ENCODE results near the gene DPEP2NB. TPM values are rescaled to one million over a fixed set of nuclear protein-coding genes. Genes with fewer than 3 reads are reported as not detected.

The DPEP2NB gene, protein sequence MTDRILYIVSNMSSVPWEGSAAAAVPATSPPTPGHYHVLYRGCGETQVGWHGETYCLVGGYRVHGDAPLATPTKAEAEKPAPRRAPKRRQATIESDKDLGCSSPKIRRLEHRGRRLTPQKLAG
- total RNA-seq (not detected in 2 replicates), polyA plus RNA-seq (not detected in 2 replicates), polyA minus RNA-seq (ENCODE audit: low replicate concordance) (not detected in 2 replicates)
- polyA plus RNA-seq (2012) = not detected in 2 replicates

GRCh38 chr16:68015681-68016080 is at the start of gene DPEP2NB:
TSS of gene DPEP2NB (minus strand) at chr16:68015911. CDS start at chr16:68015770, 141 bp downstream.
- no peak for DNase-seq (ENCODE audit: low read depth in 2 of 2)
- H2AFZ ChIP-seq (ENCODE audit: low read length) = no peak within 1 kb of the TSS
- H3K36me3 ChIP-seq (ENCODE audit: control insufficient read depth, insufficient read depth, low read length) = no peaks in the 10 kb centered on the region
- H3K9me3 ChIP-seq (ENCODE audit: control insufficient read depth, insufficient read depth, low read depth, low read length) = no peaks in the 10 kb centered on the region
- H3K79me2 ChIP-seq (ENCODE audit: control insufficient read depth, insufficient read depth, low read length) = no peaks in the 10 kb centered on the region
- no peak within 1 kb of the TSS for H3K4me3 ChIP-seq (replicated peaks in 1 of 4; ENCODE audit: control extremely low read depth in 1 of 4, insufficient read depth in 1 of 4, low read depth in 3 of 4, low read length in 4 of 4)
- no peak within 1 kb of the TSS for H3K27ac ChIP-seq (ENCODE audit: insufficient read depth, low read length)
- TF ChIP-seq EZH2 (IDR thresholded peaks at IDR 0.05; ENCODE audit: low read length, missing control alignments) = no peak
- TF ChIP-seq, protein P1, sequence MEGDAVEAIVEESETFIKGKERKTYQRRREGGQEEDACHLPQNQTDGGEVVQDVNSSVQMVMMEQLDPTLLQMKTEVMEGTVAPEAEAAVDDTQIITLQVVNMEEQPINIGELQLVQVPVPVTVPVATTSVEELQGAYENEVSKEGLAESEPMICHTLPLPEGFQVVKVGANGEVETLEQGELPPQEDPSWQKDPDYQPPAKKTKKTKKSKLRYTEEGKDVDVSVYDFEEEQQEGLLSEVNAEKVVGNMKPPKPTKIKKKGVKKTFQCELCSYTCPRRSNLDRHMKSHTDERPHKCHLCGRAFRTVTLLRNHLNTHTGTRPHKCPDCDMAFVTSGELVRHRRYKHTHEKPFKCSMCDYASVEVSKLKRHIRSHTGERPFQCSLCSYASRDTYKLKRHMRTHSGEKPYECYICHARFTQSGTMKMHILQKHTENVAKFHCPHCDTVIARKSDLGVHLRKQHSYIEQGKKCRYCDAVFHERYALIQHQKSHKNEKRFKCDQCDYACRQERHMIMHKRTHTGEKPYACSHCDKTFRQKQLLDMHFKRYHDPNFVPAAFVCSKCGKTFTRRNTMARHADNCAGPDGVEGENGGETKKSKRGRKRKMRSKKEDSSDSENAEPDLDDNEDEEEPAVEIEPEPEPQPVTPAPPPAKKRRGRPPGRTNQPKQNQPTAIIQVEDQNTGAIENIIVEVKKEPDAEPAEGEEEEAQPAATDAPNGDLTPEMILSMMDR (conservative IDR thresholded peaks at IDR 0.05 in 1 of 2, IDR thresholded peaks at IDR 0.05 in 1 of 2; ENCODE audit: low read depth in 1 of 2, low read length in 2 of 2) = no peak
- H3K9ac ChIP-seq (ENCODE audit: insufficient read depth, low read length) = no peak within 1 kb of the TSS
- H3K4me1 ChIP-seq (ENCODE audit: control insufficient read depth, extremely low read depth, insufficient read depth, low read length) = no peaks in the 10 kb centered on the region
- H3K4me2 ChIP-seq (ENCODE audit: extremely low read depth, insufficient read depth, low read length) = no peak within 1 kb of the TSS
- no peaks in the 10 kb centered on the region for H3K27me3 ChIP-seq (ENCODE audit: control insufficient read depth, insufficient read depth, low read length)
- no peaks in the 10 kb centered on the region for H4K20me1 ChIP-seq (ENCODE audit: control insufficient read depth, extremely low read depth, insufficient read depth, low read length)

GRCh38 chr16:68064791-68065365 is 49.2 kb upstream of the DPEP2NB start:
- H3K9me3 ChIP-seq (ENCODE audit: control insufficient read depth, insufficient read depth, low read depth, low read length) = no peaks in the 10 kb centered on the region
- no peak overlapping the region for H3K4me3 ChIP-seq (replicated peaks in 1 of 4; ENCODE audit: control extremely low read depth in 1 of 4, insufficient read depth in 1 of 4, low read depth in 3 of 4, low read length in 4 of 4)
- H3K4me2 ChIP-seq (ENCODE audit: extremely low read depth, insufficient read depth, low read length) = no peak overlapping the region
- TF ChIP-seq, protein P1 (conservative IDR thresholded peaks at IDR 0.05 in 1 of 2, IDR thresholded peaks at IDR 0.05 in 1 of 2; ENCODE audit: low read depth in 1 of 2, low read length in 2 of 2) = peak; percentile 78 to 89
- TF ChIP-seq EZH2 (IDR thresholded peaks at IDR 0.05; ENCODE audit: low read length, missing control alignments) = no peak
- no peak overlapping the region for H2AFZ ChIP-seq (ENCODE audit: low read length)
- no peaks in the 10 kb centered on the region for H4K20me1 ChIP-seq (ENCODE audit: control insufficient read depth, extremely low read depth, insufficient read depth, low read length)
- no peak overlapping the region for H3K9ac ChIP-seq (ENCODE audit: insufficient read depth, low read length)
- DNase-seq (ENCODE audit: low read depth in 2 of 2) = peak; percentile 71 to 91
- H3K36me3 ChIP-seq (ENCODE audit: control insufficient read depth, insufficient read depth, low read length) = peaks cover 5% of the 10 kb centered on the region
- no peaks in the 10 kb centered on the region for H3K79me2 ChIP-seq (ENCODE audit: control insufficient read depth, insufficient read depth, low read length)
- no peaks in the 10 kb centered on the region for H3K27me3 ChIP-seq (ENCODE audit: control insufficient read depth, insufficient read depth, low read length)
- H3K4me1 ChIP-seq (ENCODE audit: control insufficient read depth, extremely low read depth, insufficient read depth, low read length) = peaks cover 13% of the 10 kb centered on the region
- peak overlapping the region; percentile 4 for H3K27ac ChIP-seq (ENCODE audit: insufficient read depth, low read length)

- H4K20me1 ChIP-seq (ENCODE audit: control insufficient read depth, extremely low read depth, insufficient read depth, low read length) = no peaks in the 10 kb centered on the region
- no peak overlapping the region for H3K27ac ChIP-seq (ENCODE audit: insufficient read depth, low read length)
- TF ChIP-seq EZH2 (IDR thresholded peaks at IDR 0.05; ENCODE audit: low read length, missing control alignments) = no peak
- TF ChIP-seq, protein P1 (conservative IDR thresholded peaks at IDR 0.05 in 1 of 2, IDR thresholded peaks at IDR 0.05 in 1 of 2; ENCODE audit: low read depth in 1 of 2, low read length in 2 of 2) = no peak
These were observed 47.2 kb upstream of the DPEP2NB start for GRCh38 chr16:68062910-68063393.

More at GRCh38 chr16:68062910-68063393, 47.2 kb upstream of the DPEP2NB start:
- H3K79me2 ChIP-seq (ENCODE audit: control insufficient read depth, insufficient read depth, low read length) = no peaks in the 10 kb centered on the region
- no peak for DNase-seq (ENCODE audit: low read depth in 2 of 2)
- H3K4me2 ChIP-seq (ENCODE audit: extremely low read depth, insufficient read depth, low read length) = no peak overlapping the region
- H3K9ac ChIP-seq (ENCODE audit: insufficient read depth, low read length) = no peak overlapping the region
- peaks cover 5% of the 10 kb centered on the region for H3K36me3 ChIP-seq (ENCODE audit: control insufficient read depth, insufficient read depth, low read length)
- no peak overlapping the region for H3K4me3 ChIP-seq (replicated peaks in 1 of 4; ENCODE audit: control extremely low read depth in 1 of 4, insufficient read depth in 1 of 4, low read depth in 3 of 4, low read length in 4 of 4)
- H3K9me3 ChIP-seq (ENCODE audit: control insufficient read depth, insufficient read depth, low read depth, low read length) = no peaks in the 10 kb centered on the region
- no peak overlapping the region for H2AFZ ChIP-seq (ENCODE audit: low read length)
- H3K4me1 ChIP-seq (ENCODE audit: control insufficient read depth, extremely low read depth, insufficient read depth, low read length) = peaks cover 13% of the 10 kb centered on the region
- no peaks in the 10 kb centered on the region for H3K27me3 ChIP-seq (ENCODE audit: control insufficient read depth, insufficient read depth, low read length)
